ENCODE results near the gene UBQLN1. TPM values are rescaled to one million over a fixed set of nuclear protein-coding genes. Genes with fewer than 3 reads are reported as not detected.

The UBQLN1 gene
- total RNA-seq, 1 experiment from 2014 or later = 173 TPM

DNA sequence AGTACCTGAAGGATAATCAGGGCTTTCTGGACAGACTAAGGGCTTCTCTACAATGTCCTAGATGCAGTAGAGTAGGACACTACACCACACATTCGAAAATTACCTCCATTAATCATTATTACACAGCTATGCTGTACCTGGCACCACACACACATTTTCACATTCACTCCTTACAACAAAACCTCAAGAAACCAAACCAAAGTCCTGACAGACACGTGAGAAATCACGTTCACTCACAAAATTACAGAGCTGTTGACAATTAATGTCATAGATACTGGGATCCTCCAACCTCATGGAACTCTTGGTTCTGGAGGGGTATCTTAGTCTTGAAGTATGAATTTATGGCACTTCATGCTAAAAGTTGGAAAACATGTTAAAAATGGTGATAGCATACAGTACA, 16.3 kb downstream of the UBQLN1 start:
- no peak for DNase-seq (ENCODE audit: low read depth)

DNA sequence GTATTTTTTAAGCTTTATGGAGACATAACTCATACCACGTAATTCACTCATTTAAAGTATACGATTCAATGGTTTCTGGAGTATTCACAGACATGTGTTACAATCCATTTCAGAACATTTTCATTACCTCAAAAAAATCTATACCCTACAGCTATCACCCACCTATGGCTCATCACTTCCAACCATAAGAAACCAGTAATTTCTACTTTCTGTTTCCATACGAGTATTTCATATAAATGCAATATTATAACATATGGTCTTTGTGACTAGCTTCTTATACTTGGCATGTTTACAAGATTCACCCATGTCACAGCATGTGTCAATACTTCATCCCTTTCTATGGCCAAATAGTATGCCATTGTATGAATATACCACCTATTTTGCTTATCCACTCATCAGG, 18.8 kb downstream of the UBQLN1 start:
- DNase-seq (ENCODE audit: low read depth) = no peak

DNA sequence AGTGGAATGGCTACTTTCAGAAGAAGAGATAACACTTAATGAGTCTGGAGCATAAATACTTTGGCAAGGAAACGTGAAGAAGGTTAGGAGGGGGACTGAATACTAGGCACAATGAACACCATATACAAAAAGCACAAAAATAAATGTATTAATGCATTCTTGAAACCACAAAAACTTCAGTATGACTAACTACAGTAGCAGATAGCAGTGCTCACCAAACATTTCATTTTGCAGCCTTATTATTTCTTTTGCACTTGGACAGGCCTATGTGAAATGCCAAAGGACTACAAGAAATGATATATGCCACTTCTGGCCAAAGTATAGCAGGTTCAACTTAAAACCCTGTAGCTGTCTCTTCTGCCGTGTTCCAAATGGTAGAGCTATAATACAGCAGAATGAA, 26.3 kb downstream of the UBQLN1 start:
- no peak for DNase-seq (ENCODE audit: low read depth)

DNA sequence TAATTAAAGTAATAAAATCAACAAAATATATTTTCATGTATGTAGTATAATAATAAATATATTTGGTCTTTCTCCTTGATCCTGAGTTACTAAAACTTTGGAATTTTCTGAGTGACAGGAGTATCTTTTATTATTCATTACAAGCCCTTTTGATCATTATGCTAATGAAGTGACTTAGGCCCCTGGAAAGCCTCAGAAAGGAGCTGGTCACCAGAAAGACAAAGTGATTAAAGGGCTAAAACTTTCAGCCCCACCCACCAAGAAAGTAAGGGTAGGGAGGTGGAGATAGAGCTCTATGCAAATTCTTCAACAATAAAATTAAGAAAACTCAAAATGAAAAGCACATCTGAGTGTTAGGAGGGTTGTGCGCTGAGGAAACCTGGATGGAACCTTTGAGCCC, 27.5 kb downstream of the UBQLN1 start:
- DNase-seq (ENCODE audit: low read depth) = no peak

DNA sequence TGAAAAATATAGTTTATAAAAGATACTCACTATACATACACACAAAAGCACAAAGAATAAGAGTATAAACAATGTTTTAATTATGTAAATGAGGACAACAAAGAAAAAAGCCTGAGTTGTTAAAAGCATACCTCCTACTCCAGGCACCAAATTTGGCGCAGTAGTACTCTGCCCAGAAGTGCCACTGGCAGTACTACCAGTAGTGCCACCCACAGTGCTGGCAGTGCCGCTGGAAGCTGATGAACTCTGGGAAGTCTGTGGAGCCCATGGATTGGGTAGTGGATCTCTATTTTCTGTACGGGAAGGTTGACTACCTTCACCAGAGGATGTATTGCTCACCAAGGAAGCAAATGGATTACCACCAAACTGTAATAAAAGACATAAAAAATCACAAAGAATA, 30.2 kb downstream of the UBQLN1 start:
- DNase-seq (ENCODE audit: low read depth) = no peak

DNA sequence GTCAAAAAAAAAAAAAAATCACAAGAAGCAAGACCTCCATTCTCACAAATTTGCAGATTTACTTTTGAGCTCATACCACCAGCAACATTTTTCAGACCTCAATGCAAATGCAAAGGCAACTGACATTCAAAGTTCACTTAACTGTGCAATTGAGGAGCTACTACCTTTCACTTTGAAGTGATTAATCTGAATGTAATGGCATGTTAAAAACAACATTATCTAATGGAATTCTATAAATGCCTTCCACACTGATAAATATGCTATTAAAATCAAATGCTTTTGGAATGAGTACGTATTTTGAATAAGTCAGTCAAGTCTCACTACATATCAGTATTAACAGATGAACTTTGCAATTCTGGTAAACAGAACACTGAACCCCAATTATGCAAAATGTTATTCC, 32.3 kb downstream of the UBQLN1 start:
- no peak for DNase-seq (ENCODE audit: low read depth)

DNA sequence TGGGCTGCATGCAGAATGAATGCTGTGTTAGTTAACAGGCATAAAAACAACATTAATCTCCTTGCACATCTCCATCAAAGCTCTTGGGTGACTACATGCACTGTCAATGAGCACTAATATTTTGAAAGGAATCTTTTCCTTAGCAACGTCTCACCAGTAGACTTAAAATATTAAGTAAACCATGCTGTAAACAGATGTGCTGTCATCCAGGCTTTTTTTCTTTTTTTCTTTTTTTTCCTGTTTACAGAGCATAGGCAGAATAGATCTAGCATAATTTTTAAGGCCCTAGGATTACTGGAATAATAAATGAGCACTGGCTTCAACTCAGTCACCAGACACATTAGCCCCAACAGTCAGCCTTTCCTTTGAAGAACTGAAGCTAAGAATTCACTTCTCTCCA, 36.3 kb downstream of the UBQLN1 start:
- no peak for DNase-seq (ENCODE audit: low read depth)

DNA sequence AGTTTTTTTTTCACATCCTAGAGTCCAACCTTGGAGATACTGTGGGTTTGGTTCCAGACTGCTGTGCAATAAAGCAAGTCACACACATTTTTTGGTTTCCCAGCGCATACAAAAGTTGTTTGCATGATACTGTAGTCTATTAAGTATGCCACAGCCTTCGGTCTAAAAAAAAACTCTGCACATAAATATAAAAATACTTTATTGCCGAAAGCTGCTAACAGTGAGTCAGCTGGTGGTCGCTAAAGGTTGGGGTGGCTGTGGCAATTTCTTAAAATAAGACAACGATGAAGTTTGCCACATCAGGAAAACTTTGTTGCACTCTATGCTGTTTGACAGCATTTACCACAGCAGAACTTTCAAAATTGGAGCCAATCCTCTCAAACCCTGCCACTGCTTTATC, 37.4 kb downstream of the UBQLN1 start:
- no peak for DNase-seq (ENCODE audit: low read depth)

DNA sequence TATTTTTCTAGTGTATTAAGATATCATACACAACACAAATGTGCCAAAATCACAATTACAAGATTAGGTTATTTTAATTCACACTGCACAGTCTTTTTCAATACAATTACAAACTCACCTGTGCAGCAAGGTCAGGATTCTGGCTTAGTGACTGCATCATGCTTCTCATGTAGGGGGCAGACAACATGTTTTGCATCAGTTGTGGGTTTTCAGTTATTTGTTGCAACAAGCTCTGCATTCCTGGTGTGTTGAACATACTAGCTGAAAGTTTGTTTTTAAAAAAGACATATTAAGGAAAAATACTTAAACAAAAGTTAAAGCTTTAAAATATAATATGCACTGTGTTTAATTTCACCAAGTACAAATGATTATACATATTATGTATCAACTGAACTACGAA, 38.7 kb downstream of the UBQLN1 start:
- DNase-seq (ENCODE audit: low read depth) = no peak

DNA sequence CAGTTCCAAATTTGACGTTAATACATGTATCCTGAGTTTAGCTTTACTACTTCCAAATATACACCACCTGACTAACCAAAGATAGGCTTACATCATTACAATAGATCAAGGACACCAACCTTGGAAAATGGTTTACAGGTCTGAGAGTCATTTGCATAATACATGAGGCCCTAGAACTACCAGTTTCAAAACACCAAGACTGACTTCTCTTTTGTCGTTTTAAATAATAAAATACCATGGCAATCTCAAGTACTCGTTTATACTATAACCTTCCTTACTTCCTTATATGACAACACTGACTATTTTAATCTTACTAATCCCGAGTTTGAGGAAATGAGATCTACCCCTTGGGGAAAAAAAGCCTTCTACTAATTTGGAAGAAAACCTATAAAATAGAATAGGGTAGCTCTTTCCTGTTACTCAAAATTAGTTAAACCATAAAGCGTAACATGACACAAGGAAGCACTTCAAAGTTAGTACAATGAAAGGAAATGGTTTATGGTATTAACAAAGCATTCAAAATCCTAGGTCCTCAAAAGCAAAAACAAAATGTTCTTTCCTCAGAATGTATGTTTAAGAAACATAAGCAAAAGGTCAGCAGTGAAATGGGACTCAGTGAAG, 42.1 kb downstream of the UBQLN1 start:
- no peak for DNase-seq (ENCODE audit: low read depth)

DNA sequence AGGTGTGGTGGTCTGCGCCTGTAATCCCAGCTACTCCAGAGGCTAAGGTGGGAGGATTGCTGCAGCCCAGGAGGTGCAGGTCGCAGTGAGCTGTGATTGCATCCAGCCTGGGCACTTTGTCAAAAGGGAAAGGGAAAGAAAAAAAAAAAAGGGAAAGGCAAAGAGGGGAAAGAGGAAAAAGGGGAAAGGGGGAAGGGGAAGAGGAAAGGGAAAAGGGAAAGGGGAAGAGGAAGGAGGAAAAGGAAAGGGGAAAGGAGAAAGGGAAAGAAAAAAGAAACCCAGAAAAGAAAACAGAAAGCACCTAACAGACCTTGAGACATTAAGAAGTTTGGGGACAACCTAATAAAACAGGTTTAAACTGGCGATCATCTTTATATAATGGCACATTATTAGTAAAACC, 44.8 kb downstream of the UBQLN1 start:
- no peak for DNase-seq (ENCODE audit: low read depth)

DNA sequence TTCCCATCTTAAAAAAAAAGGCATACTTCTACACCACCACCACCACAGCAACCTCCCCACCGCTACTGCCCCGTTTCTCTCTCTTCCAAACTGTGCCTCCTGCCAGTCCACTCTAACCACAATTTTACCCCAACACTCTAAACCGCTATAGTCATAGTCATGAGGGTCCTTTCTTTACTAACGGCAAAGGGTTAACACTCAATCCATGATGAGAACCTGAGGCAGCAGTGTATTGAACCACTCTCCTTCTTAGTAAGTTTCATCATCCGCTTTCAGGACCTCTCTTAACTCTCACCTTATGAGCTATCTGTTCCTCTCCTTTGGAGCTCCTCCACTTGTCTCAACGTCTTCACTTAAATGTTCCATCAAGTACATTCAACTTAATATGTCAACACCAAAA, 50.8 kb downstream of the UBQLN1 start:
- DNase-seq (ENCODE audit: low read depth) = no peak

DNA sequence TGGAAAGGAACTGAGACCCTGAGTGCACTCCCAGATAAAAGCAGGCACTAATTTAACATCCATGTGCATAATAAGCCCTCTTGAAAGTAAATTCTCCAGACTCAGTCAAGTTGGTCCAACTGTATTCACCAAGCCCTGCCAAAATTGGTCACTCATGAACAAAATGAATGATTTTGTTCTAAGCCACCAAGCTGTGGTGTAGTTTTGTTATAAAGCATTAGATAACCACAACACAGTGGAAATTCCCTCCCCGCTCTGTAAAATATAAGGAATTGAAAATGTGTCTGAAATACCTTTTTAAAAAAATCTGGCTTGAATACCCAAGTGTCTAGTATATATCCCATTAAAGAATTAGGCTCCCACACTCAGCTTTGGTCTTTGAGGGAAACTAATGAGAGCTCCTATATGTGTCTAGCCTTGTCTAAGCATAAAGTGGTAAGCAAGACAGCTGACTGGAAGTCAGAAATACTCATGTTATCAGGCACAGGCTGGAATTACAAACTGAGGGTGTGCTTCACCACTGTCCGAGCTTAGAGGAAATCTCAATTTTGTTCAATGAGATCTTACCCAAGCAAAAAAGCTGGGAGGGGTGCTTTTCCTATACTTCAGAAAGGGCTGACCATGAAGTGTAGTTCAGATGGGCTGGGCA, 51.6 kb downstream of the UBQLN1 start:
- no peak for DNase-seq (ENCODE audit: low read depth)

DNA sequence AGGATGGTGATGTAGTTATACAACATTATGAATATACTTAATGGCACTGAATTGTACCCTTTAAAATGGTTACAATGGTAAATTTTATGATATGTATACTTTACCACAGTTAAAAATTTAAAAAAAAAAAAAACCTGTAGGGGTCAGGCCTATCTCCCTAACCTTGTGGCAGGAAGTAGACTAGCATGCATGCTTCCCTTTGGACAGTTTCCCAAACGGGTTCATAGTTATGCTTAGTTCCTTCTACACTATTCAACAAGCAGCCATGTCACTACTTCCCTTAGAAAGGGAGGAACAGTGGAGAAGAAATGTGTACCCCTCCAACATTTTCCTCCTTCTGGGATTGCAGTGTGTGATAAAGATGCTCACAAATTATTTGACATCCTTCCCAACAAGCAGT, 52.3 kb downstream of the UBQLN1 start:
- no peak for DNase-seq (ENCODE audit: low read depth)

DNA sequence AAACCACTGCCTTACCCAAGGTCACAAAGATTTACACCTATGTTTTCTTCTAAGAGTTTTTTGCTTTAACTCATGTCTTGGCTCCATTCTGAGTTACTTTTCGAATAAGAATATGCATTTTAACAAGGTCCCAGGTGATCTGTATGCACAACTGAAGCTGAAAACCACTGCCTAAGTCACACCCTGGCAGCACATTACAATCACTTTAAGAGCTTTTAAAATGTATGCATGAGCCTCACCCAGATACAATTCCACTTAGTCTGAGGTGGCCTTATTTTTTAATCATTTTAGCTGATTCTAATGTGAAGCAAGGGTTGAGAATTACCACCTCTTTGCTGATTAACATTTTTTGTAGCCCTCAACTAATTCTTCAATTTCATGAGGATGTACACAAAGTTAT, 55.3 kb downstream of the UBQLN1 start:
- no peak for DNase-seq (ENCODE audit: low read depth)

DNA sequence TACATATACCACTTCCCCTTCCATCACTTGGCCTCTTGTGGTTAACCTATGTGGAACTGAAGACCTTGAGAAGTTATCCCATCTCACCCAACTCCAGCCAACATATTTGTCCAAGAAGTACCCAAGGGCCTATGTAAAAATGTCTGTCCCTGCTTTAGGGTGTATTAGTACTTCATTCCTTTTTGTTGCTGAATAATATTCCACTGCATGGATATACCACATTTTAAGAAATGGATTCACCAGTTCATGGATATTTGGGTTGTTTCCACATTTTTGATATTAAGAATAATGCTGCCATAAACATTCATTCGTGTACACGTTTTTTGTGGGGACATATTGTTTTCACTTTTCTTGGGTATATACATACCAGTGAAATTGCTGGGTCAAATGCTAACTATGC, 56.2 kb downstream of the UBQLN1 start:
- no peak for DNase-seq (ENCODE audit: low read depth)

DNA sequence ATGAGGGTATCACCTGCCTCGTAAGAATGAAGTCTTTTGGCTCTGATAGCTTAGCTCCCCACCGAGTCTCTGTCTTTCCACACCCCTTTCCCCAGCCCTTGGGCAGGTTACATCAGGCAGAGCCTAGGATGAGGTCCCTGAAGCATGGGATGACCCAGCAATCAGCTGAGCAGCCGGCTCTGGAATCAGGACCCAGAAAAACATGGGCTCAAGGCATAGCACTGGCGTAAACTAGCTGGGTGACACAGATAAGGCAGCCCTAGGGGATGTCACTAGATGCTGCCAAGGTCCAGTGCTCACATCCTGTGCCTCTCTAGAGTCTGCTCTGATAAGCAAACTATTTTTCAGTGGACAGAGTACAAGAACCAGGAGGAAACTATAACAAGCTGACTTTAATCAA, 58.2 kb downstream of the UBQLN1 start:
- DNase-seq (ENCODE audit: low read depth) = no peak

DNA sequence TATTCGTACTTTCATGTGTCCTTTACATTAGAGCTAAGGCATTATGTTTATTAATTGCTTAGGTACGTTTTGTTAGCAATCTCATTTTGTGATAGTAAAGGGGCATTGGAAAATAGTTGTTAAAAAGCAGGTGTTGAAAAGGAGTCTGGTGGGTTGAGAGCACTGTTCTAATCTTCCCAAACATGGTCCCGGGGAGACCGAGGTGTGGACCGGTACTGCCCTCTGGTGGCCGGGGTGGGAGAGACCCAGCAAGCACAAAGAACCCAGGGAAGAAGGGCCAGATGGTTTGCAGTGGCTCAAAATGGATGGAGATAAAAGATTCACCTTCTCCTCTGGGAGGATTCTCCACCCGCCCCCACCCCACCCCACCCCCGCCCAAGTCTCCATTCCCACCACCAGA, 58.7 kb downstream of the UBQLN1 start:
- peak; percentile 38 for DNase-seq (ENCODE audit: low read depth)

DNA sequence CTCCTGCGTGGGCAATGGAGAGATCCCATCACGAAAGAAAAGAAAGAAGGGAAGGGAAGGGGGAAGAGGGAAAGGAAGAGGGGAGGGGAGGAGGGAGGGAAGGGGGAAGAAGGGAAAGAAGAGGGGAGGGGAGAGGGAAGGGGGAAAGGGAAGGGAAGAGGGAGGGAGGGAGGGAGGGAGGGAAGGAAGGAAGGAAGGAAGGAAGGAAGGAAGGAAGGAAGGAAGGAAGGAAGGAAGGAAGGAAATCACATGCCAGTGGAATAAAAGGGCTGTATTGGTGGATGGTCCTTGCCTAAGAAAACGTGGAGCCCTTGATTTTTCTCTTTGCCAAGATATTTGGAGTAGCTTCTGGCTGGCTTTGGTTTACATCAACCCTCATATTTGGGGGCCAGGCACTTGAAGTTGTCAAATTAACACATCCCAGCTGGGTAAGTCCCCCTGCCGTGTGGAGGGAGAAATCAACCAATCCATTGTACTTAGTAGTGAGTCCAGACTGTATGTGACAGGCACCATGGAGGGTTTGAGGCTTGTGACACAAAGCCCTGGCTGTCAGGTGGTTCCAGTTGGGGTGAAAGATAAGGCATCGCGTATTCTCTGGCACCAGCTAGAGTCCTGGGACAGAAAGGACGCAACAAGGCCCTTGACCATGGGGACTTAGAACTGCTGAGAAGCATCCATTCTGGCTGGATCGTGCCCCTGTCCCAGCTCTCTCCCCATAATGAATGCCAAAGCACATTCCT, 61.1 kb downstream of the UBQLN1 start:
- no peak for DNase-seq (ENCODE audit: low read depth)

DNA sequence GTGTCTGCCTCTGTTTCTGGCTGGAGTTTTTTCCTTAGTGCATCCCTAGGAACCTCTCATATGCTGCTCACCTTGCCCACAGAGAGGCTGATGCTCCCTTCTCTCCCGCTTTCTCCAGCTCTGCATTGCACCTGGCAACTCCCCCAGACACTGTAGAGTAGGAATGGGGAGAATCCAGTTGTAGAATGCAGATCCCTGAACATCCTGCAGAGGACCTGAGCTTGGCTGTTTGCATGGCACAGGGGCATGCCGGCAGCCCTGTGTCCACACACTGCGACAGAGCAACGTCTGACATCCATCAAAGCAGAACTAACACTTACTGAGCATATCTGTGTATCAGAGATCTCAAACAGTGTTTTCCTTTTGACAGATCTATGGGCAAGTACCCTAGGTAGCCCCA, 65.0 kb downstream of the UBQLN1 start:
- DNase-seq (ENCODE audit: low read depth) = no peak

DNA sequence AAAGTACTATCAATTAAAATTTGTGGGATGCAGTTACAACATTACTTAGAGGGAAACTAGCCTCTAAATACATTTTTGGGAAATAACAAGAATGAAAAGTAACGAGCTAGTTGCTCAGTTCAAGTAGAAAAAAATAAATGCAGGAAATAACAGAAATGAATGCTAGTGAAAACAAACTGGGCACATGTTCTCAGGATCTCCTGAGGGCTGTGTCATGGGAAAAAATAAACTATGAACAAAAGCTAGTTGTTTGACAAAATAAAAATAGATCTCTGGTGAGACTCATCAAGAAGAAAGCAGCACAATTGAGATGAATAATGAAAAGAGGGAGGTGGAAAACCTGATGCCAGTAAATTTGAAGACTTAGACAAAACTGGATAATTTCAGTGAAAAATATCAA, 68.5 kb downstream of the UBQLN1 start:
- DNase-seq (ENCODE audit: low read depth) = no peak

DNA sequence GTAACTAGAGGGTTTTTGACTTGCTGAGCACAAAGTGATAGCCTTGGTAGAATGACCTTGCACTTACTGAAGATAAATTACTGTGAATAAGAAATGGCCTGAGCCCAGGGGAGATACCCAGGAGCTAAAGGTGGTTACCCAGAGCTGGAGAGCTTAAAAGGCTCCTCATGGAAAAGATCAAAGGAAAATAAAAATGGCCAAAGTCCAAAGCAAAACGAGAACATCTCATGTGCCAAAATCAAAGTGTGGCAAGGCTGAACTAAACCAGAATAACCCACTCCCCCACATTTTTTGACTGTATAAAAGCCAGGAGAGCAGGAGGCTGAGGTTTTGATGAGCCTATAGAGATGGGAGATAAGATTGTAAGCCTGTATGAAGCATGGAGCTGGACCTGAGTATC, 70.4 kb downstream of the UBQLN1 start:
- no peak for DNase-seq (ENCODE audit: low read depth)

DNA sequence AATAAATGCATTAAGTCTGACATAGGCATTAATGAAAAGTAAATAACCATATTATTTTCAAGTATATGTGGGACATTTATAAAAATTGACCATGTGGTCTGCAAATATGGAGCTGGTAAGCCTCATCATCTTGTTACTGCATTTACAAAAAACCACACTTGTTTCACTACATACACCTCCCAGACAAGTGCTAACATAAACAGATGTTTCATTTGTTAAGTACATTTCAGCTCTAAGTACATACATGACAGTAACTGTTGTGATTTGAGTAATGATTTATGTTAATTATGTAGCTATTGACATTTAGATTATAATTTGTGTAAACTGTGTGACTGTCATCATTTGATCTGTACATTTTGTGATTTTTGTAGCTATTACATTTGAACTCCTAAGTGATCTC, 70.9 kb downstream of the UBQLN1 start:
- DNase-seq (ENCODE audit: low read depth) = no peak

All from HT1080 (cell line).